Vagina (tissue), 2 donors: Measurements from ENCODE around the gene CARM1. TPM values are rescaled to one million over a fixed set of nuclear protein-coding genes. Genes with fewer than 3 reads are reported as not detected.
"Not testable (repeated sequence)": the region's sequence is repeated elsewhere in the genome, so short reads cannot be mapped to it uniquely, and the experiment has no call there.

Experiments used
- DNase-seq, 2 donors: peaks; one replicate each; pipeline ENCODE4 v3.0.0-alpha.2; 2017; ENCODE audit errors: extremely low spot score in 2 of 2
- H3K27ac ChIP-seq: fragments of 200-600 bp; sonication (generic); one replicate; pipeline ENCODE4 v1.5.1; 2019
- H3K27me3 ChIP-seq: fragments of 200-600 bp; sonication (generic); one replicate; pipeline ENCODE4 v1.5.1; 2019
- H3K36me3 ChIP-seq, 2 donors: fragments of 200-600 bp; sonication (generic); one replicate each; pipeline ENCODE4 v1.5.1; 2017 to 2019
- H3K4me1 ChIP-seq: fragments of 200-600 bp; sonication (generic); one replicate; pipeline ENCODE4 v1.5.1; 2019
- H3K4me3 ChIP-seq, 2 donors: fragments of 200-600 bp; sonication (generic); 1 replicate in 1 of 2; 2 replicates in 1 of 2; pipeline ENCODE4 v1.5.1; 2016 to 2019
- H3K9me3 ChIP-seq: fragments of 200-600 bp; sonication (generic); one replicate; pipeline ENCODE4 v1.5.1; 2019
- CTCF ChIP-seq, 3 experiments: fragments of 450-650 bp in 2 of 3; fragments of 200-600 bp in 1 of 3; sonication (generic) in 1 of 3; IDR thresholded peaks; one replicate each; pipeline ENCODE4 v1.5.1; 2017 to 2019; ENCODE audit warnings: antibody characterized with exemption in 3 of 3, mild to moderate bottlenecking in 2 of 3, moderate library complexity in 2 of 3
- POLR2A ChIP-seq, 2 donors: fragments of 450-650 bp; IDR thresholded peaks; one replicate each; pipeline ENCODE4 v1.6.1; 2017; ENCODE audit warnings: antibody characterized with exemption in 2 of 2, mild to moderate bottlenecking in 2 of 2, moderate library complexity in 2 of 2
- POLR2AphosphoS5 ChIP-seq, 2 donors: sonication (generic); formaldehyde crosslinking; IDR thresholded peaks; one replicate each; pipeline ENCODE4 v1.9.0; 2017; ENCODE audit warnings: antibody characterized with exemption in 2 of 2, mild to moderate bottlenecking in 2 of 2, low read depth in 1 of 2; ENCODE audit not compliant: insufficient read depth in 1 of 2
- intact Hi-C: fragments of 100-400 bp; cut with DNase I; formaldehyde crosslinking; loops from one replicate; pipeline ENCODE4 v1.15.1; 2023
- total RNA-seq: library from RNA; depleted of rRNA; stranded (reverse); fragments of >200 nt; gene quantifications from one replicate; pipeline ENCODE4 v1.2.3, GENCODE V29; 2016

Gene CARM1
- total RNA-seq, 1 donor from 2014 or later = 28.2 TPM

- H3K27me3 ChIP-seq = no peaks in the 10 kb centered on the region
- peaks cover 0 to 3% of the 10 kb centered on the region in 2 donors for H3K36me3 ChIP-seq
- no peaks in the 10 kb centered on the region for H3K9me3 ChIP-seq
- peaks cover 24% of the 10 kb centered on the region for H3K4me1 ChIP-seq
- peak within 1 kb of the TSS; percentile 71 to 73 for H3K4me3 ChIP-seq
- intact Hi-C loops = loop anchor here (10.0 kb wide), 1 partner anchor 54 kb away; the partner anchor contains the start of gene CARM1
- H3K27ac ChIP-seq = peak within 1 kb of the TSS; percentile 93
- peak; percentile 99 for DNase-seq
- TF ChIP-seq POLR2AphosphoS5 (IDR thresholded peaks at IDR 0.05; ENCODE audit: insufficient read depth in 1 of 2, low read depth in 1 of 2) (peak; percentile 75 to 98), CTCF (IDR thresholded peaks at IDR 0.05) (no peak)
Observed at GRCh38 chr19:10928563-10929401, 57.4 kb downstream of the CARM1 start, which contains the start of the genes TIMM29 and YIPF2. Gene TIMM29 (plus strand): TSS chr19:10928811. CDS start chr19:10928823, 12 bp downstream. Gene YIPF2 (minus strand): TSS chr19:10928639. CDS start chr19:10928410, 229 bp downstream.

- Histone ChIP-seq H3K27me3 (no peaks in the 10 kb centered on the region), H3K36me3 (no peaks in the 10 kb centered on the region), H3K4me3 (peak overlapping the region; percentile 71 to 73), H3K4me1 (peaks cover 24% of the 10 kb centered on the region), H3K27ac (peak overlapping the region; percentile 93), H3K9me3 (no peaks in the 10 kb centered on the region)
- no peak for TF ChIP-seq CTCF (IDR thresholded peaks at IDR 0.05)
- no peak for TF ChIP-seq POLR2A (IDR thresholded peaks at IDR 0.05)
- TF ChIP-seq POLR2AphosphoS5 (IDR thresholded peaks at IDR 0.05; ENCODE audit: insufficient read depth in 1 of 2, low read depth in 1 of 2) = no peak
- DNase-seq = no peak
- intact Hi-C loops = loop anchor here (10.0 kb wide), 1 partner anchor 55 kb away; the partner anchor contains the start of gene CARM1
Observed at GRCh38 chr19:10929402-10929794, 58.0 kb downstream of the CARM1 start.

- intact Hi-C loops = loop anchor here (10.0 kb wide), 1 partner anchor 179 kb away; no protein-coding TSS in a partner anchor
- Histone ChIP-seq H3K4me1 (peaks cover 6% of the 10 kb centered on the region), H3K27me3 (no peaks in the 10 kb centered on the region), H3K27ac (no peak overlapping the region), H3K9me3 (no peaks in the 10 kb centered on the region), H3K4me3 (no peak overlapping the region), H3K36me3 (no peaks in the 10 kb centered on the region)
- TF ChIP-seq POLR2AphosphoS5 (IDR thresholded peaks at IDR 0.05; ENCODE audit: insufficient read depth in 1 of 2, low read depth in 1 of 2) = no peak
- TF ChIP-seq POLR2A (IDR thresholded peaks at IDR 0.05) = no peak
- TF ChIP-seq CTCF (IDR thresholded peaks at IDR 0.05) = no peak
- no peak for DNase-seq
Observed at GRCh38 chr19:10935371-10936059, 64.2 kb downstream of the CARM1 start.

GRCh38 chr19:10936661-10937084 is 65.3 kb downstream of the CARM1 start:
- peaks cover 8% of the 10 kb centered on the region for H3K4me1 ChIP-seq
- DNase-seq = no peak
- no peaks in the 10 kb centered on the region for H3K27me3 ChIP-seq
- H3K4me3 ChIP-seq = no peak overlapping the region
- intact Hi-C loops = loop anchor here (10.0 kb wide), 1 partner anchor 178 kb away; no protein-coding TSS in a partner anchor
- H3K9me3 ChIP-seq = no peaks in the 10 kb centered on the region
- TF ChIP-seq CTCF (IDR thresholded peaks at IDR 0.05) = peak; percentile 18 to 64 (median 53)
- TF ChIP-seq POLR2A (IDR thresholded peaks at IDR 0.05) = no peak
- TF ChIP-seq POLR2AphosphoS5 (IDR thresholded peaks at IDR 0.05; ENCODE audit: insufficient read depth in 1 of 2, low read depth in 1 of 2) = peak in 1 of 2 donors; percentile 17
- H3K36me3 ChIP-seq = no peaks in the 10 kb centered on the region
- no peak overlapping the region for H3K27ac ChIP-seq

- intact Hi-C loops, H3K27ac ChIP-seq, DNase-seq, H3K36me3 ChIP-seq, H3K27me3 ChIP-seq, H3K9me3 ChIP-seq, H3K4me3 ChIP-seq: not testable (repeated sequence)
- H3K4me1 ChIP-seq = peaks cover 18% of the 10 kb centered on the region
Observed at GRCh38 chr19:10941649-10942048, 70.3 kb downstream of the CARM1 start.

- peaks cover 12% of the 10 kb centered on the region for H3K4me1 ChIP-seq
- H3K9me3 ChIP-seq, H3K27me3 ChIP-seq, intact Hi-C loops, H3K27ac ChIP-seq, H3K4me3 ChIP-seq, DNase-seq, H3K36me3 ChIP-seq: not testable (repeated sequence)
Observed at GRCh38 chr19:10943412-10943811, 72.1 kb downstream of the CARM1 start.
